ENCODE results near the gene AKAP11. TPM values are rescaled to one million over a fixed set of nuclear protein-coding genes. Genes with fewer than 3 reads are reported as not detected.
A peak's percentile ranks its signal among the peaks of the same experiment; 100 is the strongest.
"Not testable (repeated sequence)": the region's sequence is repeated elsewhere in the genome, so short reads cannot be mapped to it uniquely, and the experiment has no call there.

The AKAP11 gene
- total RNA-seq (2014; rRNA removed), result 24.2 and 28.5 TPM in 2 replicates
- polyA plus RNA-seq (2012), result 4.9 TPM

DNA sequence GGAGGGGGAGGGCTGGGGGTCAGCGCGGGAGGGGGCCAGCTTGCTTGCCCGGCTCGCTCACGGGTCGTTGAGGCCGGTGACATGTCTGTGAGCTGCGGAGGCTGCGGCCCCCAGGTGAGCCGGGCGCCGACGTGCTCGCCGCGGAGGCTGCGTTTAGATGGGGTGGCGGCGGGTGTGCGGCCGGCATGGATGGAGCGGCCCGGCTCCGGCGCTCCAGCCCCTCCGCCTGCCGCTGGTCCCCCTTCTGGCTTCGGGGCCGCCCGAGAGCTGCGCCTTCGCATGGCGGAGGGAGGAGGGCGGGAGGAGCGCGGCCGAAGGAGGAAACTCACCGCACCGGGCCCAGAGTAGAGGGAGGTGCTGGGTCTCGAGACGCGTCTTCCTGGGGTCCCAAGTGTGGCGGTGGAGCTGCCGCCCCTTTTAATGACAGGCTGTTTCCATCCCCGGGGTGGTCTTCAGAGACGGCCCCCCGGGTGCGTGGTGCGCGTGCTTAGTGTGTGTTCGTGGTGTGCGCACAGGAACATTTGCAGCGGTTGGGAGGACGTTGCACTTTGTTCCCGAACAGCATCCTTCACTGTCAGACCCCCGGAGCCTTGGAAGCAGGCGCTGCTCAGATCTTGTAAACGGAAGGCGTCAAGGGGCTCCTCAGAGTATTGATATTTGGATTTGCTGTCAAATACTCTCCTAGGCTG lies at the start of gene AKAP11:
Gene AKAP11, plus strand, starts transcription at position 38 of the 689 bp plus-strand sequence. CDS start 14,197 bp downstream, outside the sequence.
- DNase-seq (ENCODE audit: low read depth), result peak; percentile 43

GRCh38 chr13:42223681-42224080 lies 48.3 kb upstream of the AKAP11 start:
- no peak for DNase-seq (ENCODE audit: low read depth)

- no peak for DNase-seq (ENCODE audit: low read depth)
Observed at GRCh38 chr13:42225051-42225450, 46.9 kb upstream of the AKAP11 start.

DNA sequence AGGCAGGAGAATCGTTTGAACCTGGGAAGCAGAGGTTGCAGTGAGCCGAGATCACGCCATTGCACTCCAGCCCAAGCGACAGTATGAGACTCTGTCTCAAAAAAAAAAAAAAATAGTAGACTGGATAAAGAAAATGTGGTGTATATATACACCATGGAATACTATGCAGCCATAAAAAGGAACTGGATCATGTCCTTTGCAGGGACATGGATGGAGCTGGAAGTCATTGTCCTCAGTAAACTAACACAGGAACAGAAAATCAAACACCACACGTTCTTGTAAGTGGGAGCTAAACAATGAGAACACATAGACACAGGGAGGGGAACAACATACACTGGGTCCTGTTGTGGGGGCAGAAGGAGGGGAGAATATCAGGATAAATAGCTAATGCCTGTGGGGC lies 45.2 kb upstream of the AKAP11 start:
- DNase-seq (ENCODE audit: low read depth), result not testable (repeated sequence)

DNA sequence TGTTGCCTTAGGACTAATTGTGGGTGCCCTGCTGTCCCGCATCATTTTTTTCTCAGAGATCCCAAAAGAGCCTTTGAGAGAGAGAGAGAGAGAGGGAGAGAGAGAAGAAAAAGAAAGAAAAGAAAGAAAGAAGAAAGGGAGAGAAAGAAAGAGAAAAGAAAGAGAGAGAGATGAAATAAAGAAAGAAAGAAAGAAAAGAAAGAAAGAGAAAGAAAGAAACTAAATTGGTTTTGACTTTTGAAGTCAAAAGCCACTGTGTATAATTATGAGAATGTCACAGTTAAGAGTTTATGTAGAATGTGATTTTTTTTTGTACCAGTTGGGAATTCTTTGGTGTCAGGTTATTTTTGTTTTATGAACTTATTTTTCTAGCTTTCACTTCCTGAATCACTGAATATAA lies 43.4 kb upstream of the AKAP11 start:
- DNase-seq (ENCODE audit: low read depth), result no peak

GRCh38 chr13:42229287-42229686 lies 42.7 kb upstream of the AKAP11 start:
- no peak for DNase-seq (ENCODE audit: low read depth)

DNA sequence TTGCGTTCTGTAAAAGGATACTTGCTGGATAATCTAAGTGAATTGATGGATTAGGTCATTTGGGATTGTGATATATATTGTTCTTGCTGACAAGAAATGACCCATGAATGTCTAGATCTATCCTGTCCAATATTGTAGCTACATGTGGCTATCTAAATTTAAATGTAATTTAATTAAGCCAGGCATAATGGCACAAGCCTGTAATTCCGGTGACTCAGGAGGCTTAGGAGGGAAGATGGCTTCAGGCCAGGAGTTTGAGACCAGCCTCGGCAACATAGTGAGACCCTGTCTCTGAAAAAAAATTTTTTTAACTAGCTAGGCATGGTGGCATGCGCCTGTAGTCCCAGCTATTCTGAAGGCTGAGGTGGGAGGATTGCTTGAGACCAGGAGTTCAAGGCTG lies 39.3 kb upstream of the AKAP11 start:
- DNase-seq (ENCODE audit: low read depth), result no peak

DNA sequence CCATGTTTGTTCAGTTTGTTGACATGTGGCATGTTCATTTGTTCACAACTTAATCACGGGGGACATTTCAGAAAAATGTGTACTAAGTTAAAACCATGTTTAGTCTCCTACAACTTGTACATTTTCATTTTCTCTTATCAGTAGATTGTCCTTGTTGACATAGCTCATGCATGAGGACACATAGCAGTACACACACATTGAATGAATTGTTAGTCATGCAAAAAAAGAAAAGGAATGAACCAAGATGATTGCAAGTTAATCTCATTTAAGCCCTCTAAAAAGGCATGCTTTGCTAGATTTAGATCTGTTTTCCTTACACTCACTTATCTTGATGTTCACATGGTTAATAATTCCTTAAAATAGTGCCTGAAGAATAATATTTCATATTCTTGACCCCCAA lies 38.2 kb upstream of the AKAP11 start:
- no peak for DNase-seq (ENCODE audit: low read depth)

GRCh38 chr13:42239161-42239560 lies 32.8 kb upstream of the AKAP11 start:
- DNase-seq (ENCODE audit: low read depth), result no peak

- DNase-seq (ENCODE audit: low read depth), result peak; percentile 15
Observed at GRCh38 chr13:42239644-42240043, 32.3 kb upstream of the AKAP11 start.

DNA sequence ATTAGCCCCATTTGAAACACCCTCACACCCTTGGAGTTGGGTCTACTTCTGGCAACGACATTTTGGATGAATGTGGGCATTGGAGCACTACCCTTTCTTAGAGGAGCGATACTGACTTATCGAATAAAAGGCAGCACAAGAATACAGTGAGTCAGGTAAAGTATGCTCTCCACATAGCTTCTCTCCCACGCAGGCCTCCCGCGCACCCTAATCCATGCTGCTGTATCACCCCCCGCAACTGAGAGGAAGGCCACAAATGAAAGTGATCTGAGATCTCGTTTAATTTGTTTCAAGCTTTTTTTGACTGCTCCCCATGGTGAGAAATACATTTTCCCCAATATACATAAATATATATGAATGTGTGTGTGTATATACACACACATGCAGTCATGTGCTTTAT lies 25.4 kb upstream of the AKAP11 start:
- no peak for DNase-seq (ENCODE audit: low read depth)

GRCh38 chr13:42247883-42248282 lies 24.1 kb upstream of the AKAP11 start:
- no peak for DNase-seq (ENCODE audit: low read depth)

DNA sequence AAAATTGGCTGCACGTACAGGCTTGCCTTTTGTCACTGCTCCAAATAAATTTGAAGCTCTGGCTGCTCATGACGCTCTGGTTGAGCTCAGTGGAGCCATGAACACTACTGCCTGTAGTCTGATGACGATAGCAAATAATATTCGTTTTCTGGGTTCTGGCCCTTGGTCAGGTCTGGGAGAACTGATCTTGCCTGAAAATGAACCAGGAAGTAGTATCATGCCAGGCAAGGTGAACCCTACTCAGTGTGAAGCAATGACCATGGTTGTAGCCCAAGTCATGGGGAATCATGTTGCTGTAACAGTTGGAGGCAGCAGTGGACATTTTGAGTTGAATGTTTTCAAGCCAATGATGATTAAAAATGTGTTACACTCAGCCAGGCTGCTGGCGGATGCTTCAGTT lies 16.1 kb upstream of the AKAP11 start:
- DNase-seq (ENCODE audit: low read depth), result no peak

GRCh38 chr13:42258747-42259146 lies 13.2 kb upstream of the AKAP11 start:
- no peak for DNase-seq (ENCODE audit: low read depth)

- DNase-seq (ENCODE audit: low read depth), result no peak
Observed at GRCh38 chr13:42259515-42259914, 12.4 kb upstream of the AKAP11 start.

GRCh38 chr13:42260903-42261654 lies 10.9 kb upstream of the AKAP11 start:
- no peak for DNase-seq (ENCODE audit: low read depth)

DNA sequence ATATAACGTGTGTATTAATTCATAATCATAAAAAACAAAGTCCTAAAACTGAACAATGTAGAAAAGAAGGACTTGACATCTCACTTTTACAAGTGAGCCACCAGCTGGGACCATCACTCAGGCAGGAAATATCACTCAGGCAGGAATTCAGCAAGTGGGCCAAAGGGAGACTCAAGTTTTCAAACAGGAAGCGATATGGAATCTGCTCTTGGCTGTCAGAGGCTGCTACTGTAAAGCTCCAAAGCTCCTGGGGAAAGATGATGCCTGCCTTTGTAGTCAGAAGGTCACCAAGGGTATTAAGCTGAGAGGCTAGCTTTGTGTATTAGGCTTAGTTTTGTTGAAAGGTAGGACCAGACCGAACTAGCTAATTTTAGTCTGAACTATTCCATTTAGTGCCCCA lies 5.5 kb upstream of the AKAP11 start:
- peak; percentile 72 for DNase-seq (ENCODE audit: low read depth)

DNA sequence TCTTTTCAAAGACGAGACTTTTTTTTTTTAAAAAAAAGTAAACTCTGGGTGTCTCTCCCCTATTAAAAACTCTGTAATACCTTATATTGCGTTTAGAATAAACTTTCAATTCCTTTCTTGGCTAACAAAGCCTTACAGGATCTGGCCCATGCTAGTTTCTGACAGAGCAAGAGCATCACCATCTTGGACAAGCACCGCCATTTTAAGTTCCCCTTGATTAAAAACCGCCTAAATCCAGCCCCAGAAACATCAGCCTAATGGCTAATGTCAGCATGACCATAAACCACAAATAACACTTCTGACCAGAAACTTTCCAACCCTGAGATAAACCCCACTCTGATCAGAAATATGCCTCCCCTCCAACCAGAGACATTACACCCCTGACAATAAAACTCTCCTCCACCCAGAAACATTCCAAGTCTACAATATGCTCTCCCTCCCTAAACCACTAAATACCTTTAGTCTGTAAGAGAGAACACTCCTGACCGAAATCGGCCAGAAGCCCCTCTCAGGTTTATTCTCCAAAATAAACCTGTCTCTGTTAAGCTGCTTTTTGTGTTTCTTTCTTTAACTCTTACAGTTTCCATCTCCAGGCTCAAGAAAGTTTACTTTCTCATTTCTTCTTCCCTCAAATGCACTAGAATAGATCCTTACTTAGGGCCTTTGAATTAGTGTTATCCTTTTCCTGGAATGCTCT lies 1.6 kb upstream of the AKAP11 start:
- no peak for DNase-seq (ENCODE audit: low read depth)

DNA sequence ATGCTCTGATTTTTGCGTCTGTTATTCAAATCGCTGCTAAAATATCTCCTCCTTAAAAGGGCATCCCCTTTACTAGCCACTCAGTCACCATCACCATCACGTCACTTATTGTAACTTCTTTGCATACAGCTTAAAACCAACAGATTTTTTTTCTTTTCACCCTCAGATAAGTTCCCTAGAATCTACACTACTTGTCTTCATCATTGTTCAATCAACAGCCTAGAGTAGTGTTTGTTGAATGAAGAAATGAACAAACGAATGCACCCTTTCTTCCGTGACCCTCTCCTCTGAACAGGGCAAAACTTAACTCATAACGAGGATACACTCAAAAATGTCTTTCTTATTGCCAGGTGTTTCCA lies 1.1 kb upstream of the AKAP11 start:
- DNase-seq (ENCODE audit: low read depth), result no peak

DNA sequence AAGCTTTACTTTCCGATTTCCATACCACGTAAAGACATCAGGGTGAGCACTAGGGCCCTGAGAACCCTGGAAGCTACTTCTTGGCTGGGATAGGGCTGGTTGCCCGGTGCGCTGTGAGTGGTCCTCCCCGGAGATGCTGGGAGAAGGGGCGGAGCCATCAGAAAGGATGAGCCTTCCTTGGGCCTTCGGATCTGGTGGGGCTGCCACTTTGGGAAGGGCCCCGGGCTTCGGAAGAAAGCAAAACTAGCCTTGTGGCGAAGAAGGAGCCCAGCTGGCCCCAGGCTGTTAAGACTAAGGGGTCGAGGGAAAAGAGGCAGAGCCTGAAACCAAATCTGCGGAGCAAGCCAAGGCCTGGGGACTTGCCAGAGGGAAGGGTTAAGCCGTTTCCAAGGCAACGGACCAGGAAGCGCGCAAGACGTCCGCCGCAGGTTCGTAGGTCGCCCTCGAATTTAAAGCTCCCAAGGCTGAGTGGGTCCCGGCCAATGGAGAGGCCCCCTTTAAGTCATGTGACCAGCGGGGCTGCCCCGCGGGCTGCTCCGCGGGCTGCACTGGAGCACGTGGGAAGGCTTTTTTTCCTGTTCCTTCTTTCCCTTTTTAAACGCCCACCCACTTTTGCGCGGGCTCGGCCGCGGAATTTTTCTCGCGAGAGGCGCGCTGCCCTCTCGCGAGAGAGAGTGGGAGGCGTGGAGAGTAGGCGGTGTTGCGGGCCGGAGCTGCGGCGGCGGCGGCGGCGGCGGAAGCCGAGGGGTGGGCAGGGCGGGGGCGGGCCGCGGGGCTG lies 426 bp upstream of the AKAP11 start:
- DNase-seq (ENCODE audit: low read depth), result peak; percentile 98

- no peak for DNase-seq (ENCODE audit: low read depth)
Observed at GRCh38 chr13:42272804-42273175, 838 bp downstream of the AKAP11 start.
